GM23338 (cell line): Measurements from ENCODE around the gene TRAIP. TPM values are rescaled to one million over a fixed set of nuclear protein-coding genes. Genes with fewer than 3 reads are reported as not detected.

Experiments
- ATAC-seq: fragments of 200-7000 bp; cut with Tn5 transposase; 3 replicates; pipeline ENCODE4 v1.9.1; 2020
- DNase-seq: peaks from one replicate; pipeline ENCODE4 v3.0.0-alpha.2; 2015; ENCODE audit warnings: low spot score
- H2AFZ ChIP-seq: fragments of 200-600 bp; sonication (generic); 2 replicates; pipeline ENCODE4 v1.8.0; 2016; ENCODE audit warnings: antibody characterized with exemption, mild to moderate bottlenecking, moderate library complexity
- H3F3A ChIP-seq: fragments of 200-600 bp; sonication (generic); replicated peaks from 2 replicates; pipeline ENCODE4 v1.8.0; 2017; ENCODE audit warnings: antibody characterized with exemption, mixed run types, low read depth
- H3K27ac ChIP-seq: fragments of 200-600 bp; sonication (generic); 2 replicates; pipeline ENCODE4 v1.6.1; 2016; ENCODE audit warnings: low read depth
- H3K27me3 ChIP-seq: fragments of 200-600 bp; sonication (generic); 2 replicates; pipeline ENCODE4 v1.8.0; 2016; ENCODE audit warnings: mild to moderate bottlenecking, mixed run types, moderate library complexity; ENCODE audit not compliant: insufficient read depth
- H3K36me3 ChIP-seq: fragments of 200-600 bp; sonication (generic); 2 replicates; pipeline ENCODE4 v1.8.0; 2016; ENCODE audit warnings: mild to moderate bottlenecking; ENCODE audit not compliant: insufficient read depth
- H3K4me1 ChIP-seq: fragments of 200-600 bp; sonication (generic); 2 replicates; pipeline ENCODE4 v1.8.0; 2016; ENCODE audit warnings: mild to moderate bottlenecking, moderate library complexity; ENCODE audit not compliant: insufficient read depth
- H3K4me2 ChIP-seq: fragments of 200-600 bp; sonication (generic); 2 replicates; pipeline ENCODE4 v1.7.1; 2017; ENCODE audit warnings: mixed run types
- H3K4me3 ChIP-seq: fragments of 200-600 bp; sonication (generic); 2 replicates; pipeline ENCODE4 v1.6.1; 2016; ENCODE audit warnings: mixed run types
- H3K79me2 ChIP-seq: fragments of 200-600 bp; sonication (generic); replicated peaks from 2 replicates; pipeline ENCODE4 v1.8.0; 2017; ENCODE audit warnings: mild to moderate bottlenecking; ENCODE audit not compliant: insufficient read depth
- H3K9me2 ChIP-seq: fragments of 200-600 bp; sonication (generic); 2 replicates; pipeline ENCODE4 v1.8.0; 2017; ENCODE audit not compliant: insufficient read depth
- H4K20me1 ChIP-seq: fragments of 200-600 bp; sonication (generic); replicated peaks from 2 replicates; pipeline ENCODE4 v1.8.0; 2017; ENCODE audit warnings: mild to moderate bottlenecking; ENCODE audit not compliant: insufficient read depth
- H3K27ac Mint-ChIP-seq: 2 replicates; pipeline ENCODE4 v1.8.0; 2020; ENCODE audit warnings: inconsistent platforms, mild to moderate bottlenecking, moderate library complexity, mixed read lengths
- H3K27me3 Mint-ChIP-seq: 3 replicates; pipeline ENCODE4 v1.8.0; 2022; ENCODE audit warnings: low read depth, mild to moderate bottlenecking, moderate library complexity, mixed read lengths, inconsistent platforms; ENCODE audit not compliant: insufficient read depth, poor library complexity
- H3K36me3 Mint-ChIP-seq: 3 replicates; pipeline ENCODE4 v1.8.0; 2021; ENCODE audit warnings: low read depth, mild to moderate bottlenecking, inconsistent platforms, moderate library complexity, mixed read lengths
- H3K4me1 Mint-ChIP-seq: 3 replicates; pipeline ENCODE4 v1.8.0; 2020; ENCODE audit warnings: mild to moderate bottlenecking, inconsistent platforms, mixed read lengths
- H3K4me3 Mint-ChIP-seq: 3 replicates; pipeline ENCODE4 v1.8.0; 2021; ENCODE audit warnings: moderate library complexity, mild to moderate bottlenecking, inconsistent platforms, mixed read lengths
- H3K9me3 Mint-ChIP-seq: 3 replicates; pipeline ENCODE4 v1.8.0; 2020; ENCODE audit warnings: moderate library complexity, mild to moderate bottlenecking, inconsistent platforms, mixed read lengths
- CREB1 ChIP-seq: fragments of 250-450 bp; sonication (Bioruptor Pico); IDR thresholded peaks from 2 replicates; pipeline ENCODE4 v1.5.0; 2020; ENCODE audit warnings: low read depth, mild to moderate bottlenecking, moderate library complexity
- EZH2 ChIP-seq: fragments of 200-600 bp; sonication (generic); IDR thresholded peaks from one replicate; pipeline ENCODE4 v1.8.0; 2017; ENCODE audit warnings: antibody characterized with exemption, mild to moderate bottlenecking, low read depth; ENCODE audit not compliant: unreplicated experiment
- EZH2phosphoT487 ChIP-seq: fragments of 200-600 bp; sonication (generic); IDR thresholded peaks from one replicate; pipeline ENCODE4 v1.8.1; 2018; ENCODE audit warnings: antibody characterized with exemption; ENCODE audit not compliant: unreplicated experiment
- POLR2AphosphoS5 ChIP-seq: IDR thresholded peaks from 2 replicates; pipeline ENCODE4 v1.6.1; 2016; ENCODE audit warnings: antibody characterized with exemption, low read depth
- STAT1 ChIP-seq: IDR thresholded peaks from one replicate; pipeline ENCODE4 v1.6.1; 2016; ENCODE audit warnings: antibody characterized with exemption; ENCODE audit not compliant: unreplicated experiment
- ZNF114 ChIP-seq: fragments of 250-450 bp; sonication (Bioruptor Pico); IDR thresholded peaks from 2 replicates; pipeline ENCODE4 v1.5.0; 2020; ENCODE audit warnings: mild to moderate bottlenecking, moderate library complexity
- polyA plus RNA-seq: library from polyadenylated mRNA; unstranded; fragments of >200 nt; fragmentation: Nextera tagmentation; extraction: Ambion mirVana; gene quantifications from 2 replicates; pipeline ENCODE4 v1.2.1, GENCODE V29; 2016
- total RNA-seq: library from RNA; depleted of rRNA; stranded (reverse); fragments of >200 nt; shearing (Covaris generic); gene quantifications from 2 replicates; pipeline ENCODE4 v1.2.3, GENCODE V29; 2014
- TF ChIP-seq, protein P1 (sequence below), 2 experiments: fragments of 200-600 bp in 1 of 2; sonication (generic) in 1 of 2; conservative IDR thresholded peaks; 2 replicates each; pipeline versions ENCODE4 v1.5.1 to v1.6.1; 2016 to 2017; ENCODE audit warnings: antibody characterized with exemption in 2 of 2, low read depth in 2 of 2, mild to moderate bottlenecking in 2 of 2, moderate library complexity in 1 of 2
- TF ChIP-seq, protein P2 (sequence below): fragments of 250-450 bp; sonication (Bioruptor Pico); IDR thresholded peaks from 2 replicates; pipeline ENCODE4 v1.5.0; 2020; ENCODE audit warnings: mild to moderate bottlenecking, moderate library complexity
- TF ChIP-seq, protein P3 (sequence below): IDR thresholded peaks from 2 replicates; pipeline ENCODE4 v1.6.1; 2016; ENCODE audit warnings: antibody characterized with exemption

The TRAIP gene
- total and polyA plus RNA-seq, 2 experiments from 2014 or later, result 15.3 to 16.6 TPM

DNA sequence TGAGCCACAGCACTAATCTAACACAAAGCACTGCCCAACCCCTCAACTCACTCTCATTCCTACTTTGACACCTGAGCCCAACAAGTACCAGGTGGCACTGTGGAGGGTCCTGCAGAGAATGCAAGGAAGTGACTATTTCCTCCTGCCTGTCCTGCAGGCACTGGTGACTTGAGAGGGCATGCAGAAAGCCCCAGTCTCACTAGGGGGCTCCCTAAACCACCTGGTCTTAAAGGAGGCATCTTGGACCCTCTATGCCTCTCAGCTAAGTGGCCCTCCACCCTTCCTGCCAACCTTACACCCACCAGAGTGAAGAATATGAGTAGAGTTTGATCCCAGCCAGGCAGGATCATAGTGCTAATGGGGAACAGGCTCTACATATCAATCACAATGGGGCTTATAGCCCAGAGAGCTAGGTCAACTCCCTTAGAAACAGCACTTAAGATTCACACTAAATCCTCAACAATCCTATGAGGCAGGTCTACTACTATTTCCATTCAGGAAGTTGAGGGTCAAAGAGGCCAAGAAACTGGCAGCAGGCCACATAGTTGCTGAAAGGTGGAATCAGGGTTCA is 15.2 kb downstream of the TRAIP start:
- Histone ChIP-seq H3K27me3 (no peaks in the 10 kb centered on the region), H3K27ac (no peak overlapping the region), H4K20me1 (0 out of 2 replicates have a peak, but pooled peaks cover 3% of the 10 kb centered on the region), H3K9me2 (no peaks in the 10 kb centered on the region), H3K4me3 (no peak overlapping the region), H3F3A (no peaks in the 10 kb centered on the region), H3K4me2 (no peak overlapping the region), H2AFZ (no peak overlapping the region), H3K36me3 (peaks cover 8% of the 10 kb centered on the region; the same call in 1 of the 2 replicates), H3K79me2 (no peaks in the 10 kb centered on the region), H3K4me1 (no peaks in the 10 kb centered on the region)
- Mint-ChIP-seq H3K4me1 (peaks cover 18% of the 10 kb centered on the region), H3K9me3 (no peaks in the 10 kb centered on the region), H3K36me3 (peaks cover 62% of the 10 kb centered on the region), H3K27me3 (peaks cover 5% of the 10 kb centered on the region), H3K4me3 (no peak overlapping the region), H3K27ac (no peak overlapping the region)
- ATAC-seq (peak; percentile 83), DNase-seq (peak; percentile 78)
- TF ChIP-seq EZH2phosphoT487 (no peak), ZNF114 (CRISPR knock-in tag) (no peak)
- TF ChIP-seq, protein P1, sequence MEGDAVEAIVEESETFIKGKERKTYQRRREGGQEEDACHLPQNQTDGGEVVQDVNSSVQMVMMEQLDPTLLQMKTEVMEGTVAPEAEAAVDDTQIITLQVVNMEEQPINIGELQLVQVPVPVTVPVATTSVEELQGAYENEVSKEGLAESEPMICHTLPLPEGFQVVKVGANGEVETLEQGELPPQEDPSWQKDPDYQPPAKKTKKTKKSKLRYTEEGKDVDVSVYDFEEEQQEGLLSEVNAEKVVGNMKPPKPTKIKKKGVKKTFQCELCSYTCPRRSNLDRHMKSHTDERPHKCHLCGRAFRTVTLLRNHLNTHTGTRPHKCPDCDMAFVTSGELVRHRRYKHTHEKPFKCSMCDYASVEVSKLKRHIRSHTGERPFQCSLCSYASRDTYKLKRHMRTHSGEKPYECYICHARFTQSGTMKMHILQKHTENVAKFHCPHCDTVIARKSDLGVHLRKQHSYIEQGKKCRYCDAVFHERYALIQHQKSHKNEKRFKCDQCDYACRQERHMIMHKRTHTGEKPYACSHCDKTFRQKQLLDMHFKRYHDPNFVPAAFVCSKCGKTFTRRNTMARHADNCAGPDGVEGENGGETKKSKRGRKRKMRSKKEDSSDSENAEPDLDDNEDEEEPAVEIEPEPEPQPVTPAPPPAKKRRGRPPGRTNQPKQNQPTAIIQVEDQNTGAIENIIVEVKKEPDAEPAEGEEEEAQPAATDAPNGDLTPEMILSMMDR (conservative IDR thresholded peaks at IDR 0.05; ENCODE audit: low read depth in 2 of 2), result peak; percentile 56 to 84

DNA sequence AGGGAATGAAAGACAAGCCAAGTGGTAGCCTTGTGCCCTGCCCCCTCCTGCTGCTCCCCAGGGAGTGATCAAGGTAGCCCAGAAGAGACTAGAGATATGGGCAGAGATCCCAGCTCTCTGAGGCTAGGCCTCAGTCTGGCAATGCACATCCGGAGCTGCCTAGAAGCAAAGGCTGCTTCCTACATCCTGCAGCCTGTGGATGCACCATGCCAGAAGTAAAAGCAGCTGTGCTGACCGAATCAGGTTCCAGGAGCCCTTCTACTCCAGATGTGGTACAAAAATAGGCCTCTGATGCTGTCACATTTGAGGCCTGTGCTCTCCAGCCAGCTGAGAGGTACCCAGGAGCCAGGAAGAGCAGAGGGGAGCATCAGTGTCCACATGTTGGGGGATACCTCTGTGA is 16.0 kb downstream of the TRAIP start:
- no peaks in the 10 kb centered on the region for H3K9me2 ChIP-seq
- no peak overlapping the region for H2AFZ ChIP-seq
- Mint-ChIP-seq H3K36me3 (peaks cover 60% of the 10 kb centered on the region), H3K9me3 (no peaks in the 10 kb centered on the region), H3K27me3 (peaks cover 5% of the 10 kb centered on the region), H3K4me1 (peaks cover 18% of the 10 kb centered on the region), H3K27ac (no peak overlapping the region), H3K4me3 (no peak overlapping the region)
- no peak overlapping the region for H3K4me3 ChIP-seq
- H3K36me3 ChIP-seq, result peaks cover 8% of the 10 kb centered on the region; the same call in 1 of the 2 replicates
- H3K27me3 ChIP-seq, result no peaks in the 10 kb centered on the region
- no peaks in the 10 kb centered on the region for H3K4me1 ChIP-seq
- no peaks in the 10 kb centered on the region for H3K79me2 ChIP-seq
- DNase-seq (no peak), ATAC-seq (no peak)
- peaks cover 3% of the 10 kb centered on the region; the same call in 1 of the 2 replicates for H4K20me1 ChIP-seq
- H3F3A ChIP-seq, result no peaks in the 10 kb centered on the region
- H3K4me2 ChIP-seq, result no peak overlapping the region
- H3K27ac ChIP-seq, result no peak overlapping the region
- TF ChIP-seq, protein P2, sequence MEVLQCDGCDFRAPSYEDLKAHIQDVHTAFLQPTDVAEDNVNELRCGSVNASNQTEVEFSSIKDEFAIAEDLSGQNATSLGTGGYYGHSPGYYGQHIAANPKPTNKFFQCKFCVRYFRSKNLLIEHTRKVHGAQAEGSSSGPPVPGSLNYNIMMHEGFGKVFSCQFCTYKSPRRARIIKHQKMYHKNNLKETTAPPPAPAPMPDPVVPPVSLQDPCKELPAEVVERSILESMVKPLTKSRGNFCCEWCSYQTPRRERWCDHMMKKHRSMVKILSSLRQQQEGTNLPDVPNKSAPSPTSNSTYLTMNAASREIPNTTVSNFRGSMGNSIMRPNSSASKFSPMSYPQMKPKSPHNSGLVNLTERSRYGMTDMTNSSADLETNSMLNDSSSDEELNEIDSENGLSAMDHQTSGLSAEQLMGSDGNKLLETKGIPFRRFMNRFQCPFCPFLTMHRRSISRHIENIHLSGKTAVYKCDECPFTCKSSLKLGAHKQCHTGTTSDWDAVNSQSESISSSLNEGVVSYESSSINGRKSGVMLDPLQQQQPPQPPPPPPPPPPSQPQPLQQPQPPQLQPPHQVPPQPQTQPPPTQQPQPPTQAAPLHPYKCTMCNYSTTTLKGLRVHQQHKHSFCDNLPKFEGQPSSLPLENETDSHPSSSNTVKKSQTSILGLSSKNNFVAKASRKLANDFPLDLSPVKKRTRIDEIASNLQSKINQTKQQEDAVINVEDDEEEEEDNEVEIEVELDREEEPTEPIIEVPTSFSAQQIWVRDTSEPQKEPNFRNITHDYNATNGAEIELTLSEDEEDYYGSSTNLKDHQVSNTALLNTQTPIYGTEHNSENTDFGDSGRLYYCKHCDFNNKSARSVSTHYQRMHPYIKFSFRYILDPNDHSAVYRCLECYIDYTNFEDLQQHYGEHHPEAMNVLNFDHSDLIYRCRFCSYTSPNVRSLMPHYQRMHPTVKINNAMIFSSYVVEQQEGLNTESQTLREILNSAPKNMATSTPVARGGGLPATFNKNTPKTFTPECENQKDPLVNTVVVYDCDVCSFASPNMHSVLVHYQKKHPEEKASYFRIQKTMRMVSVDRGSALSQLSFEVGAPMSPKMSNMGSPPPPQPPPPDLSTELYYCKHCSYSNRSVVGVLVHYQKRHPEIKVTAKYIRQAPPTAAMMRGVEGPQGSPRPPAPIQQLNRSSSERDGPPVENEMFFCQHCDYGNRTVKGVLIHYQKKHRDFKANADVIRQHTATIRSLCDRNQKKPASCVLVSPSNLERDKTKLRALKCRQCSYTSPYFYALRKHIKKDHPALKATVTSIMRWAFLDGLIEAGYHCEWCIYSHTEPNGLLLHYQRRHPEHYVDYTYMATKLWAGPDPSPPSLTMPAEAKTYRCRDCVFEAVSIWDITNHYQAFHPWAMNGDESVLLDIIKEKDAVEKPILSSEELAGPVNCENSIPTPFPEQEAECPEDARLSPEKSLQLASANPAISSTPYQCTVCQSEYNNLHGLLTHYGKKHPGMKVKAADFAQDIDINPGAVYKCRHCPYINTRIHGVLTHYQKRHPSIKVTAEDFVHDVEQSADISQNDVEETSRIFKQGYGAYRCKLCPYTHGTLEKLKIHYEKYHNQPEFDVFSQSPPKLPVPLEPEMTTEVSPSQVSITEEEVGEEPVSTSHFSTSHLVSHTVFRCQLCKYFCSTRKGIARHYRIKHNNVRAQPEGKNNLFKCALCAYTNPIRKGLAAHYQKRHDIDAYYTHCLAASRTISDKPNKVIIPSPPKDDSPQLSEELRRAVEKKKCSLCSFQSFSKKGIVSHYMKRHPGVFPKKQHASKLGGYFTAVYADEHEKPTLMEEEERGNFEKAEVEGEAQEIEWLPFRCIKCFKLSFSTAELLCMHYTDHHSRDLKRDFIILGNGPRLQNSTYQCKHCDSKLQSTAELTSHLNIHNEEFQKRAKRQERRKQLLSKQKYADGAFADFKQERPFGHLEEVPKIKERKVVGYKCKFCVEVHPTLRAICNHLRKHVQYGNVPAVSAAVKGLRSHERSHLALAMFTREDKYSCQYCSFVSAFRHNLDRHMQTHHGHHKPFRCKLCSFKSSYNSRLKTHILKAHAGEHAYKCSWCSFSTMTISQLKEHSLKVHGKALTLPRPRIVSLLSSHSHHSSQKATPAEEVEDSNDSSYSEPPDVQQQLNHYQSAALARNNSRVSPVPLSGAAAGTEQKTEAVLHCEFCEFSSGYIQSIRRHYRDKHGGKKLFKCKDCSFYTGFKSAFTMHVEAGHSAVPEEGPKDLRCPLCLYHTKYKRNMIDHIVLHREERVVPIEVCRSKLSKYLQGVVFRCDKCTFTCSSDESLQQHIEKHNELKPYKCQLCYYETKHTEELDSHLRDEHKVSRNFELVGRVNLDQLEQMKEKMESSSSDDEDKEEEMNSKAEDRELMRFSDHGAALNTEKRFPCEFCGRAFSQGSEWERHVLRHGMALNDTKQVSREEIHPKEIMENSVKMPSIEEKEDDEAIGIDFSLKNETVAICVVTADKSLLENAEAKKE, result no peak
- TF ChIP-seq, protein P3, sequence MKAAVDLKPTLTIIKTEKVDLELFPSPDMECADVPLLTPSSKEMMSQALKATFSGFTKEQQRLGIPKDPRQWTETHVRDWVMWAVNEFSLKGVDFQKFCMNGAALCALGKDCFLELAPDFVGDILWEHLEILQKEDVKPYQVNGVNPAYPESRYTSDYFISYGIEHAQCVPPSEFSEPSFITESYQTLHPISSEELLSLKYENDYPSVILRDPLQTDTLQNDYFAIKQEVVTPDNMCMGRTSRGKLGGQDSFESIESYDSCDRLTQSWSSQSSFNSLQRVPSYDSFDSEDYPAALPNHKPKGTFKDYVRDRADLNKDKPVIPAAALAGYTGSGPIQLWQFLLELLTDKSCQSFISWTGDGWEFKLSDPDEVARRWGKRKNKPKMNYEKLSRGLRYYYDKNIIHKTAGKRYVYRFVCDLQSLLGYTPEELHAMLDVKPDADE, result no peak
- TF ChIP-seq, protein P1 (conservative IDR thresholded peaks at IDR 0.05; ENCODE audit: low read depth in 2 of 2), result no peak
- TF ChIP-seq STAT1 (no peak), CREB1 (CRISPR knock-in tag) (no peak), EZH2 (no peak), EZH2phosphoT487 (no peak), POLR2AphosphoS5 (no peak)
